ENCODE results near the gene ST6GALNAC3.
A peak's percentile ranks its signal among the peaks of the same experiment; 100 is the strongest.
"Not testable (repeated sequence)": the region's sequence is repeated elsewhere in the genome, so short reads cannot be mapped to it uniquely, and the experiment has no call there.

Gene ST6GALNAC3

DNA sequence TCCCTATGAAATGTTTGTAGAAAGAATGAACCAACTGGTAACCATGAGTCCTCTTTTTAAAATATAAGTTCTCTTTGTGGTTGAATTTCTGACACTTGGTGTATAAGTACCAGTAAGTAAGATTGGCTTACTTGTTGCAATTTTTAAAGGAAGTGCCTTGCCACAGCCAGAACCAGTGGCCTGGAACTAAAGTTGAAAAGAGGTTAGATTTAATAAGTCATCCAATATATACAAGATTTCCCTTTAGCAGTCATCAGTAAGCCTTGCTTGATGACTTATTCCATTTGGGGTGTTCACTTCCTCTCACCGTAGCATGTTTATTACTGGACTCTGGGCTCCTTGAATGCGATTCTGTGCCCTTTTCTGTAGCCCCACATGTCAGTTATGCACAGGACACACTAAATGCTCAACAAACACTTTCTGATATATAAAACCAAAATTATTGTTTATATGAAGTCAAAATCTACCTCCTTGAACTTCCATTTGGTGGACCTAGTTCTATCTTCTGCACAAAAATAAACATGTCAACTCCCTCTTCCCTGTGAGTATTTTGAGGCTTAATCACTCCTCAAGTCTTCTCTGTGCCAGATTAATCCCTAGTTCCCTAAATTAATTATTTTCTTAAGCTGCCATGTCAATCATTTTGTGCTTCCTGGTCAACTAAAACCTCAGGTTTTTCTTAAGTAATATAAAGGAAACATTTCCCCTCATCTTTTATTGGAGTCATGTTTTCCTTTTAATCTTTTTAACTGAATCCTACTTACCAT, 218.1 kb downstream of the ST6GALNAC3 start:
- no peak for DNase-seq

GRCh38 chr1:76293831-76294230, 219.3 kb downstream of the ST6GALNAC3 start:
- DNase-seq = no peak

- DNase-seq = peak in 1 of 2 donors; percentile 48
Observed at GRCh38 chr1:76294482-76295194, 220.1 kb downstream of the ST6GALNAC3 start.

DNA sequence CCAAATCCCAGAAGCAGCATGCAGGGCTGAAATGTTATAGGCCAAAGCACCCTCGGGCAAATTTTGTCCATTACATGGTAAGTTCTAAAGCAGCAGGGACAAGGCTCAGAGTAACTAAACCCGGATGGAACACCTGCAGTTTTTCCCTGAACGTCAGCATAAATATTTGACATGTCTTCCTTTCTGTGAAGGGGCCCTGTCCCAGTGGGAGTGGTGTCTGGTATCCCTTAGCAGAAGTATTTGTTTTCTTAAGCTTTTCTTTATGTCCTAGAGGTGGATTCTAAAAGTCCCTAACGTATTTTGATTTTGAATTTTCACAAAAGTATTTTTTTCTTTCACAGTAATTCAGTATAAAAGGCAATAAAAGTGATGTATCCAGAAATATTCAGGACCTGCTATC, 223.9 kb downstream of the ST6GALNAC3 start:
- DNase-seq = no peak

DNA sequence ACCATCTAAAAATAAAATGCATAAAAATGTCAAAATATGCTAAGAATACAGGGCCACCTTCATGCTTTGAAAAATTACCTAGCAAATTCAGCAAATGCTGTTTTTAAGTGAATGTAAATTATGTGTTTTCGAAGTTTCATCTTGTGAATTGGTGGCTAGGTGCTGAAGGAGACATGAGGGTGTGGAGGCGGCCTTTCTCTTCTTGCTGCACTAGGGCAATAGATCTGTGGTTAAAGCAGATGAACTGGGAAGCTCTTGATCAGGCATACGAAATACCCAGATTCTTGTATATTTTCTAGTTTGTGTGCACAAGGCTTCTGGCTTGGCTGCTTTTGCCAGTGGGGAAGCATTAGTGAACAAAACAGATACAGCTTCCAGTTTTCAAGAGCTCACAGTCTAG, 224.5 kb downstream of the ST6GALNAC3 start:
- no peak for DNase-seq

DNA sequence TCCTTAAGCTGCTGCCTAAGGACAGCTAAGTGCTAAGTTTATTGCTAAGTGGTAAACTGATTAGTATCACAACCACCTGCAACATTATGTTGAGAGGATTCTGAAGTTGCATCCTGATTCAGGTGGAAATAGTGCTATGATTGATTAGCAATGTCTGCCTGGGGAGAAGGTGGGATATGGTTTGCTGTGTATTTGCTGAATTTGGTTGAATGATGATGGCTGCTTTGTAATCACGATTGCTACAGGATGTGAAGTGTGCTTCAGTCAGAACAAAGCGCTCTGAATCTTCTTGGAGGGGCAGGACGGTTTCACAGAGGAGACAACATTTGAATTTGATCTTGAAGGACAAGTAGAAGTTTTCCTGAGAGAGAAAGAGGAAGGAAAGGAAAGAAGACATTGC, 226.0 kb downstream of the ST6GALNAC3 start:
- DNase-seq = no peak

- no peak for DNase-seq
Observed at GRCh38 chr1:76302711-76303339, 228.3 kb downstream of the ST6GALNAC3 start.

DNA sequence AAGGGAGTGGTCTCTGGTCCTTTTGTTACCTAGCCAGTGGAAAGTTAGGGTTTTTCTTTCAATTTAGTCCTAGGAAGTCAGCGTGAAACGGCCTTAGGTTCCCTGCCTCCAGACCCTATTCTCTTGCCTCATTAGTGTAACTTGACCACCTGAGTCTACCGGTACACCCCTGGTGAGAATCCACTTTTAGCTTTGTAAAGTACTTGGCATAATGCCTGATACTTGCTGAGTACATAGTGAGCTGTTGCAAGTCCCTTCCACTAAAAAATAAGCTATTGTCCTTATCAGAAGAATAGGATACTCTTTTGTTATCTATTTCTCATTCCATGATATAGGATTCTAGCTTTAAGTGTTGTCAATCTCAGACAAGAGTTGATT, 228.8 kb downstream of the ST6GALNAC3 start:
- no peak for DNase-seq

GRCh38 chr1:76313304-76313703, 238.8 kb downstream of the ST6GALNAC3 start:
- DNase-seq = no peak

GRCh38 chr1:76314730-76315129, 240.2 kb downstream of the ST6GALNAC3 start:
- DNase-seq = no peak

GRCh38 chr1:76317299-76317900, 242.9 kb downstream of the ST6GALNAC3 start:
- DNase-seq = no peak

- peak; percentile 30 to 56 for DNase-seq
Observed at GRCh38 chr1:76330991-76331603, 256.6 kb downstream of the ST6GALNAC3 start.

GRCh38 chr1:76335882-76336281, 261.3 kb downstream of the ST6GALNAC3 start:
- DNase-seq = no peak

- DNase-seq = no peak
Observed at GRCh38 chr1:76336931-76337371, 262.4 kb downstream of the ST6GALNAC3 start.

GRCh38 chr1:76337542-76338219, 263.1 kb downstream of the ST6GALNAC3 start:
- no peak for DNase-seq

DNA sequence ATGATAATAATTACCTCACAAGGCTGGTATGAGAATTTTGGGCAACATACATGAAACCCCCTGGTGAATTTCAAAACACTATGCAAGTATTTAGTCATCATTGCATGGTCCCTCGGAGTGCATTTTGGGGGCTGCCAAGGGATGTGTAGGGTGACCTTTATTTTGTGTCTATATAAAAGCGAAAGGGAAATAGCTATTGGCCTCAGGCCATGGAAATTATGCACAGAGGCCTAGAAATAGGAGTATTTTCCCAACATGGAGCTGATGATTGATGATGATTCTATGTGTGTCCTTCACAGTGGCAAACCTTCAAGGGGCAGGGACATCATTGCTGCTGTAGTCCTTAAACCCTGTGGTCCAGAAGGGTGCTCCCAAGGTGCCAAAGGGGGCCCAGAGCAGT, 265.5 kb downstream of the ST6GALNAC3 start:
- no peak for DNase-seq

- DNase-seq = not testable (repeated sequence)
Observed at GRCh38 chr1:76341816-76342215, 267.3 kb downstream of the ST6GALNAC3 start.

GRCh38 chr1:76343356-76343755, 268.8 kb downstream of the ST6GALNAC3 start:
- DNase-seq = no peak

DNA sequence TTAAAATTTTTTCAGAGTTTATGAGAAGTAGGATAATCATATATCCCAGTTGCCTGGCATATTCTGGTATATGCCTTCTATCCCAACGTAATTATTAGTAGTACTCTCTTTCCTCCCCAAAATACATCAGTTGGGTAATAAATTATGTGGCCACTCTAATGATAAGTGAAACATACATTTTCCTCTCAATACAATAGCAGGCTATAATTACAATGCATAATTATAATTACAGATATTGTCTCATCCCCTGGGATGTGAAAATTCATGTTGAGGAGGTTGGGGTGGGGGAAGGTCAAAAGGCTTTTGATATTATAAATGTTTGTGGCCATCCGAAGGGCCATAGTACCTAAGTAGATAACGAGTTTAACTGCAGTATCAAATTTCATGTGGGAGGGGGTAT, 277.1 kb downstream of the ST6GALNAC3 start:
- DNase-seq = no peak

GRCh38 chr1:76352741-76353435, 278.3 kb downstream of the ST6GALNAC3 start:
- DNase-seq = no peak

GRCh38 chr1:76354236-76354635, 279.7 kb downstream of the ST6GALNAC3 start:
- no peak for DNase-seq

DNA sequence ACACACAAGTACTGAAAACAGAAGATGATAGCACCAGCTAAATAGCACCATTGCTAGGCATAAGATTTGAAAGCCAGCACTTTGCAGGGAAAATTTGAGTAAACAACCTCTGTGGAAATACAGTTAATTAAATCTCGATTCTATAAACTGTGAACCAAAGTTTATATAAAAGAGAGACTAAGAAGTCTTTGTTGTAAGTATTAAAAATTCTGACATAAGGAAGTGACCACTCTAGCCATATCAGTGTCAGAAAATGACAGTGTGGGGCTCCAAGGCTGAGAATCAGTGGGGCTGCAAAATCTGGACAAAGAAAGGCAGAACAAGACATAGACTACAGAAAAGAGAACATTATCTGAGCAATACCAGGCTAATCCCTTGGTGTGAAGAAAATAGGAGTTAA, 292.2 kb downstream of the ST6GALNAC3 start:
- DNase-seq = no peak

Data from CD4-positive, alpha-beta T cell treated with Interferon alpha-2 for 1 hour (primary cell).